GM18526 (cell line): Measurements from ENCODE around the gene THSD4.

Experiments used
- POLR2A ChIP-seq: IDR thresholded peaks from 3 replicates; pipeline ENCODE4 v1.6.1; 2011; ENCODE audit not compliant: insufficient read length; ENCODE audit errors: extremely low read depth

Gene THSD4

GRCh38 chr15:71515375-71516186 lies 400.3 kb downstream of the THSD4 start:
- TF ChIP-seq POLR2A: no peak

- no peak for TF ChIP-seq POLR2A
These were observed 402.5 kb downstream of the THSD4 start for GRCh38 chr15:71517751-71518150.

GRCh38 chr15:71518661-71519060 lies 403.4 kb downstream of the THSD4 start:
- no peak for TF ChIP-seq POLR2A

- no peak for TF ChIP-seq POLR2A
These were observed 411.0 kb downstream of the THSD4 start for GRCh38 chr15:71526060-71526820.

GRCh38 chr15:71529361-71529760 lies 414.1 kb downstream of the THSD4 start:
- no peak for TF ChIP-seq POLR2A

- TF ChIP-seq POLR2A: no peak
These were observed 414.8 kb downstream of the THSD4 start for GRCh38 chr15:71530116-71530515.

- TF ChIP-seq POLR2A: no peak
These were observed 417.7 kb downstream of the THSD4 start for GRCh38 chr15:71532994-71533393.

- no peak for TF ChIP-seq POLR2A
These were observed 422.9 kb downstream of the THSD4 start for GRCh38 chr15:71538181-71538580.

- no peak for TF ChIP-seq POLR2A
These were observed 426.5 kb downstream of the THSD4 start for GRCh38 chr15:71541746-71542145.

- TF ChIP-seq POLR2A: no peak
These were observed 427.6 kb downstream of the THSD4 start for GRCh38 chr15:71542836-71543235.

- no peak for TF ChIP-seq POLR2A
These were observed 428.1 kb downstream of the THSD4 start for GRCh38 chr15:71543413-71543812.

GRCh38 chr15:71545223-71545760 lies 430.0 kb downstream of the THSD4 start:
- TF ChIP-seq POLR2A: no peak

- no peak for TF ChIP-seq POLR2A
These were observed 430.7 kb downstream of the THSD4 start for GRCh38 chr15:71545923-71546322.

- no peak for TF ChIP-seq POLR2A
These were observed 431.7 kb downstream of the THSD4 start for GRCh38 chr15:71547011-71547410.

- no peak for TF ChIP-seq POLR2A
These were observed 433.1 kb downstream of the THSD4 start for GRCh38 chr15:71548401-71548807.

- TF ChIP-seq POLR2A: no peak
These were observed 433.8 kb downstream of the THSD4 start for GRCh38 chr15:71549091-71549490.
